KBM-7 (cell line): Measurements from ENCODE around the gene CNTNAP2.
A peak's percentile ranks its signal among the peaks of the same experiment; 100 is the strongest.
"Not testable (repeated sequence)": the region's sequence is repeated elsewhere in the genome, so short reads cannot be mapped to it uniquely, and the experiment has no call there.

ENCODE experiments used
- DNase-seq: peaks from one replicate; pipeline ENCODE4 v3.0.0-alpha.2; 2015
- in situ Hi-C: fragments of 300-500 bp; cut with MboI; formaldehyde crosslinking; loops from 2 replicates; pipeline ENCODE4 v1.14.3; 2020; ENCODE audit warnings: low sequenced_read_pairs, low pct_unique_long_range_greater_than_20kb, mixed read lengths

CNTNAP2 gene

GRCh38 chr7:147759327-147759943 is 1642.8 kb downstream of the CNTNAP2 start:
- in situ Hi-C loops = no loop called here
- peak; percentile 0 for DNase-seq

GRCh38 chr7:147765301-147765700 is 1648.7 kb downstream of the CNTNAP2 start:
- in situ Hi-C loops = no loop called here
- DNase-seq = no peak

- no peak for DNase-seq
- in situ Hi-C loops = no loop called here
These were observed 1654.7 kb downstream of the CNTNAP2 start for GRCh38 chr7:147771344-147771743.

GRCh38 chr7:147774461-147774860 is 1657.9 kb downstream of the CNTNAP2 start:
- DNase-seq = no peak
- in situ Hi-C loops = no loop called here

GRCh38 chr7:147775516-147776284 is 1659.1 kb downstream of the CNTNAP2 start:
- DNase-seq = no peak
- in situ Hi-C loops = no loop called here

GRCh38 chr7:147777309-147777708 is 1660.7 kb downstream of the CNTNAP2 start:
- no peak for DNase-seq
- in situ Hi-C loops = no loop called here

GRCh38 chr7:147779949-147780348 is 1663.3 kb downstream of the CNTNAP2 start:
- DNase-seq = no peak
- in situ Hi-C loops = no loop called here

GRCh38 chr7:147796581-147796980 is 1680.0 kb downstream of the CNTNAP2 start:
- in situ Hi-C loops = no loop called here

GRCh38 chr7:147798001-147798400 is 1681.4 kb downstream of the CNTNAP2 start:
- DNase-seq = no peak
- in situ Hi-C loops = no loop called here

More at GRCh38 chr7:147796581-147796980, 1680.0 kb downstream of the CNTNAP2 start:
- DNase-seq = no peak

- in situ Hi-C loops, DNase-seq: not testable (repeated sequence)
These were observed 1685.2 kb downstream of the CNTNAP2 start for GRCh38 chr7:147801762-147802161.

GRCh38 chr7:147803151-147803550 is 1686.5 kb downstream of the CNTNAP2 start:
- in situ Hi-C loops = no loop called here

GRCh38 chr7:147803606-147804005 is 1687.0 kb downstream of the CNTNAP2 start:
- DNase-seq = no peak
- in situ Hi-C loops = no loop called here

More at GRCh38 chr7:147803151-147803550, 1686.5 kb downstream of the CNTNAP2 start:
- no peak for DNase-seq

- in situ Hi-C loops = no loop called here
- DNase-seq = no peak
These were observed 1687.4 kb downstream of the CNTNAP2 start for GRCh38 chr7:147804032-147804431.

GRCh38 chr7:147805996-147806576 is 1689.5 kb downstream of the CNTNAP2 start:
- in situ Hi-C loops = no loop called here
- DNase-seq = no peak

- in situ Hi-C loops = no loop called here
- DNase-seq = no peak
These were observed 1693.2 kb downstream of the CNTNAP2 start for GRCh38 chr7:147809786-147810185.

- in situ Hi-C loops = no loop called here
- no peak for DNase-seq
These were observed 1693.7 kb downstream of the CNTNAP2 start for GRCh38 chr7:147810269-147810668.

- in situ Hi-C loops = no loop called here
These were observed 1695.3 kb downstream of the CNTNAP2 start for GRCh38 chr7:147811923-147812322.

GRCh38 chr7:147813316-147813715 is 1696.7 kb downstream of the CNTNAP2 start:
- in situ Hi-C loops = no loop called here
- no peak for DNase-seq

More at GRCh38 chr7:147811923-147812322, 1695.3 kb downstream of the CNTNAP2 start:
- DNase-seq = no peak

- no peak for DNase-seq
- in situ Hi-C loops = no loop called here
These were observed 1701.7 kb downstream of the CNTNAP2 start for GRCh38 chr7:147818317-147818716.

- peak; percentile 3 for DNase-seq
- in situ Hi-C loops = no loop called here
These were observed 1708.1 kb downstream of the CNTNAP2 start for GRCh38 chr7:147824671-147825070.
